Activated naive CD4-positive, alpha-beta T cell treated with anti-CD3 and anti-CD28 coated beads, Interleukin-2, amount 10 ng/mL, durations not matched to agents 7 days and 5 days (primary cell): Measurements from ENCODE around the gene PGM2L1.

Experiments
- CTCF ChIA-PET: fragments of 350-600 bp; sonication (Branson Sonifier 250); formaldehyde crosslinking; loops from one replicate; lab custom pipeline; 2021; ENCODE audit warnings: antibody characterized with exemption; lab: Charles Lee
- DNase-seq: peaks from one replicate; pipeline ENCODE4 v3.0.0-alpha.2; 2020
- H3K27ac Mint-ChIP-seq: one replicate; pipeline ENCODE4 v1.8.0; 2021; ENCODE audit warnings: mild to moderate bottlenecking, moderate library complexity, mixed read lengths
- H3K27me3 Mint-ChIP-seq: one replicate; pipeline ENCODE4 v1.8.0; 2021; ENCODE audit warnings: mild to moderate bottlenecking, mixed read lengths
- H3K36me3 Mint-ChIP-seq: one replicate; pipeline ENCODE4 v1.8.0; 2021; ENCODE audit warnings: mixed read lengths
- H3K4me1 Mint-ChIP-seq: one replicate; pipeline ENCODE4 v1.8.0; 2021; ENCODE audit warnings: mixed read lengths
- H3K4me3 Mint-ChIP-seq: one replicate; pipeline ENCODE4 v1.8.0; 2021; ENCODE audit warnings: mild to moderate bottlenecking, moderate library complexity, mixed read lengths
- H3K9me3 Mint-ChIP-seq: one replicate; pipeline ENCODE4 v1.8.0; 2021; ENCODE audit warnings: mixed read lengths

Gene PGM2L1

DNA sequence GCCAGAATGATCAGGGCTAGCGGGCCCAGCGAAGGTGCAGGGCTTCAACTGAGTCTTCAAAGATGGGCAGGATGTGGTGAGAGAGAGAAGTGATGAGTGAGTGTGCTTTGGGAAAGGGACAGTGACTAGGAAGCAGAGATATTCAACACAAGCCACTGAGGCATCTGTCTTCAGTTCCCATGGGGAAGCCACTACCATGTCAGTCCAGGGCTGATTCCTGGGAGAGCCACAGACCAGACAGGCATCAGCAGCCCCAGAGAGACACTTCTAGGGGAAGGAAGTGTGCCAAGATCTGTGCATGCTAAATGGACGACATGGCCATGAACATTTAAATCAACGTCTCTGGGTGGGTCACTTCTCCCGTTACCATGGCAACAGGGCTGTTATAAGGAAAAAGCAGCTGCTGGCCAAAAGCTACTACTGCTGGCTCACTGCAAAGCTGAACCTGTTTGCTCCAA lies 115.3 kb downstream of the PGM2L1 start:
- Mint-ChIP-seq H3K9me3 (no peaks in the 10 kb centered on the region), H3K27ac (no peak overlapping the region), H3K4me1 (no peaks in the 10 kb centered on the region), H3K27me3 (peaks cover 11% of the 10 kb centered on the region), H3K36me3 (no peaks in the 10 kb centered on the region), H3K4me3 (no peak overlapping the region)
- DNase-seq: no peak
- CTCF ChIA-PET: no interaction called here

DNA sequence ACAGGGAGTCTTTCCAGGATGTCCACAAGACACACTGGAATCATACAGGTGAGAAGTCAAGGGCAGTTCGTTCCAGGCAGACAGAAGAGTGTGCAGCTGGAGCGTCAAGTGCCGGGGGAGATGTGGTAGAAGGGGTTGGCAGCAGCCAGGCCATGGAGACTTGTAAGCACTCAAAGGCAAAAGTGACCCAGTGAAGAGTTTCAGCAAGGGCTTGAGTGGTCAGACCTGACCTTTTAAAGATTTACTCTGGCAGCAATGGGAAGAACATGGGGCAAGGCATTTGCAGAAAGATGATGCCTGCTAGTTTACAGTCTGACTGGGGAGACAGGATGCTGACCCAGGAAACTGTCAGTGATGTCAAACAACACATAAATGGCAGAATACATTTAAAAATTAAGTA lies 115.8 kb downstream of the PGM2L1 start:
- H3K9me3 Mint-ChIP-seq: no peaks in the 10 kb centered on the region
- no peak for DNase-seq
- H3K27ac Mint-ChIP-seq: no peak overlapping the region
- H3K4me3 Mint-ChIP-seq: no peak overlapping the region
- no peaks in the 10 kb centered on the region for H3K4me1 Mint-ChIP-seq
- CTCF ChIA-PET: no interaction called here
- H3K27me3 Mint-ChIP-seq: peaks cover 11% of the 10 kb centered on the region
- no peaks in the 10 kb centered on the region for H3K36me3 Mint-ChIP-seq

- CTCF ChIA-PET: no interaction called here
- Mint-ChIP-seq H3K27ac (no peak overlapping the region), H3K9me3 (no peaks in the 10 kb centered on the region), H3K36me3 (no peaks in the 10 kb centered on the region), H3K4me3 (no peak overlapping the region), H3K4me1 (no peaks in the 10 kb centered on the region), H3K27me3 (peaks cover 3% of the 10 kb centered on the region)
- no peak for DNase-seq
Measured at GRCh38 chr11:74280494-74280893, 117.7 kb downstream of the PGM2L1 start.
